ENCODE measurements around the gene SMAP1.

DNA sequence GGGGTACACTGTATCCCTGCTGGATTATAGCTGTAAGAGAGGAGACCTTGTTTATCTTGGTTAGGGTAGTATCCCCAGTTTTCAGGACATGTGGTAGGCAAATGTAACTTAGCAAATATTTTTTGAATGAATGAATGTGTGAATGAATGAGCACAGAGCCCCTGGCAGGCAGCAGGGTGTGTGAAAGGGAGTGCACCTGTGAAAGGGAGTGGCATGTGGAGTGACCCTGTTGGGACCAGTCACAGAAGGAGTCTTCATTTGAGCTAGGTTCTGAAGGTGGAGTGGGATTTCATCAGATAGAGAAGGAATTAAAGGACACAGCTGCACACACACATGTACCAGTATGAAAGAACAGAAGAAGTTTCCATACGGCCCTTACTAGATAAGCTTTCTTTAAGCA, 4.9 kb downstream of the SMAP1 start:
- no peak for TF ChIP-seq ZFX (IDR thresholded peaks at IDR 0.05)
- TF ChIP-seq, protein P1, sequence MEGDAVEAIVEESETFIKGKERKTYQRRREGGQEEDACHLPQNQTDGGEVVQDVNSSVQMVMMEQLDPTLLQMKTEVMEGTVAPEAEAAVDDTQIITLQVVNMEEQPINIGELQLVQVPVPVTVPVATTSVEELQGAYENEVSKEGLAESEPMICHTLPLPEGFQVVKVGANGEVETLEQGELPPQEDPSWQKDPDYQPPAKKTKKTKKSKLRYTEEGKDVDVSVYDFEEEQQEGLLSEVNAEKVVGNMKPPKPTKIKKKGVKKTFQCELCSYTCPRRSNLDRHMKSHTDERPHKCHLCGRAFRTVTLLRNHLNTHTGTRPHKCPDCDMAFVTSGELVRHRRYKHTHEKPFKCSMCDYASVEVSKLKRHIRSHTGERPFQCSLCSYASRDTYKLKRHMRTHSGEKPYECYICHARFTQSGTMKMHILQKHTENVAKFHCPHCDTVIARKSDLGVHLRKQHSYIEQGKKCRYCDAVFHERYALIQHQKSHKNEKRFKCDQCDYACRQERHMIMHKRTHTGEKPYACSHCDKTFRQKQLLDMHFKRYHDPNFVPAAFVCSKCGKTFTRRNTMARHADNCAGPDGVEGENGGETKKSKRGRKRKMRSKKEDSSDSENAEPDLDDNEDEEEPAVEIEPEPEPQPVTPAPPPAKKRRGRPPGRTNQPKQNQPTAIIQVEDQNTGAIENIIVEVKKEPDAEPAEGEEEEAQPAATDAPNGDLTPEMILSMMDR (conservative IDR thresholded peaks at IDR 0.05), result no peak

Measured in C4-2B (cell line).